Erythroblast (primary cell): ENCODE measurements around the gene GNAS-AS1.

ENCODE experiments used
- GATA1 ChIP-seq: IDR thresholded peaks from 2 replicates; pipeline ENCODE4 v1.6.1; 2011; ENCODE audit warnings: low read depth, mild to moderate bottlenecking, control low read depth, low read length, moderate library complexity
- POLR2A ChIP-seq: IDR thresholded peaks from 2 replicates; pipeline ENCODE4 v1.6.1; 2011; ENCODE audit warnings: mild to moderate bottlenecking, low read length

DNA sequence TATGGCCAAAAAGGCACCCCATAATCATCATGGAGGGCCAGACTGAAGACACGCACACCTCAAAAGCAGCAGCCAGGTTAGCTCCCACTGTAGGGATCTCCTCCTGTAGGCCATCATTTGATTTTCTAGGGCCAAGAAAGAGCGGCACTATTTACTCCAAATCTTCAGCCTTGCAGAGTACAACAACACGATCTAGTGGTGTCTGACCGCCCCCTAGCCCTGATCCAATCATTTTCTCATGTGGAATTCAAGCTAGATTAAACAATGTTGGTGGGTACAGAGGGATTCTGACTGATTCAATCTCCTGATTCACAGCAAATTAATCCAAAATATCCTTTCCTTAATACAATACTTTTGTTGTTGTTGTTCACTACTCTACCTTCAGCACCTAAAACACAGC lies 12.5 kb downstream of the GNAS-AS1 start:
- no peak for TF ChIP-seq POLR2A
- no peak for TF ChIP-seq GATA1
